ENCODE measurements around the gene UGT1A10.

- TF ChIP-seq, protein P1, sequence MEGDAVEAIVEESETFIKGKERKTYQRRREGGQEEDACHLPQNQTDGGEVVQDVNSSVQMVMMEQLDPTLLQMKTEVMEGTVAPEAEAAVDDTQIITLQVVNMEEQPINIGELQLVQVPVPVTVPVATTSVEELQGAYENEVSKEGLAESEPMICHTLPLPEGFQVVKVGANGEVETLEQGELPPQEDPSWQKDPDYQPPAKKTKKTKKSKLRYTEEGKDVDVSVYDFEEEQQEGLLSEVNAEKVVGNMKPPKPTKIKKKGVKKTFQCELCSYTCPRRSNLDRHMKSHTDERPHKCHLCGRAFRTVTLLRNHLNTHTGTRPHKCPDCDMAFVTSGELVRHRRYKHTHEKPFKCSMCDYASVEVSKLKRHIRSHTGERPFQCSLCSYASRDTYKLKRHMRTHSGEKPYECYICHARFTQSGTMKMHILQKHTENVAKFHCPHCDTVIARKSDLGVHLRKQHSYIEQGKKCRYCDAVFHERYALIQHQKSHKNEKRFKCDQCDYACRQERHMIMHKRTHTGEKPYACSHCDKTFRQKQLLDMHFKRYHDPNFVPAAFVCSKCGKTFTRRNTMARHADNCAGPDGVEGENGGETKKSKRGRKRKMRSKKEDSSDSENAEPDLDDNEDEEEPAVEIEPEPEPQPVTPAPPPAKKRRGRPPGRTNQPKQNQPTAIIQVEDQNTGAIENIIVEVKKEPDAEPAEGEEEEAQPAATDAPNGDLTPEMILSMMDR (conservative IDR thresholded peaks at IDR 0.05; ENCODE audit: low read depth, low read length) = no peak
- TF ChIP-seq EZH2 (IDR thresholded peaks at IDR 0.05; ENCODE audit: borderline replicate concordance, low read depth, low read length, poor library complexity, severe bottlenecking) = no peak
Measured at GRCh38 chr2:233772153-233772552, 135.9 kb downstream of the UGT1A10 start.
